COLO668 (cell line): ENCODE results near the gene ADSS2.

Experiments used
- DNase-seq: peaks from one replicate; lab custom pipeline; 2025; ENCODE audit not compliant: unreplicated experiment; lab: John Stamatoyannopoulos, UW

ADSS2 gene

GRCh38 chr1:244447024-244447423 lies 4.7 kb downstream of the ADSS2 start:
- DNase-seq = no peak

DNA sequence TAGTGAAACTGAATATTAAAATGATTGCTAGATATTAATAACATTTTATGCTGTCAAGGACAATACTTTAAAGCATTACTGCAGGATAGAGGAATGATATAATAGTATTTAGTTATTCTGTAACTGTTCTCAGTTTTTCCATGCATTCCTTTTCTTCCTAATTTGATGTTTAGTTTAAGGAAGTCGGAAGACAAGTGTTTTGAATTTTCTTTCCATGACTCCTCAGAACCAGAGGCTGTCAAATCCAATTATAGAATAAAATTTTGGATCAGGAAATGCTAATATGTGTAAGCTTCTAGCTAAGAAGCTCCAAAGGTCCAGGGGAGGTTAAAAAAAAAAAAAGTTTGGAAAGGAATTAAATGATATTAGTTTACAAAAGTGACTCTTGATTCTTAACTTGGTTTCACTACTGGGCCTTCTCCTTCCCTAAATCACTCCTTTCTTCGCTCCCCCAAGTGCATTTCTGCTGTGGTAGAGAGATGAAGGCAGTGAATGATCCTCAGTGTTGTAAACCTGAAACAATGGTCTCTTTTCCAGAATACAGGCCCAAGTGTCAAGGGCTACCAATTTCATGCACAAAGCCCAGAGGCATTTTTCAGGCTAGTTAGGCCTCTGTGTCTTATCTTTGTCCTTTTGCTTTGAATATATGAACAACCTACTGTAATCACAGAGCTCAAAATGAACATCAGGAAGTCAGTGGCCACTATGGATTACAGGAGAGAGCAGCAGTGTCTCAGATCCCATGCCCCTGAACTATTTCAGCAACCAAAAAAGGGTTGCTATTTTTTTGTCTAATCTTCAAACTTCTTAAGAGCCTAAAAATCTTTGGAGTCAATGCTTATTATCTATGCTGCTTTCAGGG lies 6.2 kb downstream of the ADSS2 start:
- no peak for DNase-seq

- no peak for DNase-seq
Measured at GRCh38 chr1:244444854-244445253, 6.9 kb downstream of the ADSS2 start.

DNA sequence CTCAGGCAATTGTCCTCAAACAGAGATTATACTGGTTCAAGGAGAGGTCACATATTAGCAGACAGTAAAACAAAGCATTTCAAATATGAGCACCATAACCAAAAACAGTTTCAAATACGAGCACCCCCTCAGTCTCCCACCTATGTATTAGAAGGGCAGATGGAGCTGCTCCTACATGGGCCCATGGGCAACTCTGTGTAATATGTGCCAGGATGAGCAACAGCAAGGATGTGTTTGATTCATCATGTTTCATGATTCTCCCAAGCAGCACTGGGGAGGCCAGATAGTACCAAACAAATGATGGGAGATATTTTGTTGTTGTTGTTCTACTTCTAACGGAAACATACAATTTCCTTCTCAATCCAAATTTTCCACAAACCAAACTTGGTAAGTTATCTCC lies 8.9 kb downstream of the ADSS2 start:
- DNase-seq = no peak

- no peak for DNase-seq
Measured at GRCh38 chr1:244439391-244440032, 12.2 kb downstream of the ADSS2 start.

DNA sequence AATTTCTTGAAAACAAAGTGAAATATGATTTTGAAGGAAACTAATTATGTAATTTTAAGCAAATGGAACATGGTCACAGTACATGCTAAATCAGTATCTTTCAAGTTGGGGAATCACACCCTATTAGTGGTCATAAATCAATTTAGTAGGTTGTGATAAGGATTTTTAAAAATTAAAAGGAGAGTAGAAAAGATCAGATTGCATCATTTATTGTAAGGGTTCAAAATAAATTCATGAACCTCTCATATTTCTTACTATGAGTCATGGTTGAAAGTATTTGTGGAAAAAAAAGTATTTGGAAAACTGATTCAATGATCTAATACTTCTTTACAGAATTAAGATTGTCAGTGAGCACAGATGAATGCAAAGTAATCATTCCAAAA lies 14.6 kb downstream of the ADSS2 start:
- DNase-seq = no peak

DNA sequence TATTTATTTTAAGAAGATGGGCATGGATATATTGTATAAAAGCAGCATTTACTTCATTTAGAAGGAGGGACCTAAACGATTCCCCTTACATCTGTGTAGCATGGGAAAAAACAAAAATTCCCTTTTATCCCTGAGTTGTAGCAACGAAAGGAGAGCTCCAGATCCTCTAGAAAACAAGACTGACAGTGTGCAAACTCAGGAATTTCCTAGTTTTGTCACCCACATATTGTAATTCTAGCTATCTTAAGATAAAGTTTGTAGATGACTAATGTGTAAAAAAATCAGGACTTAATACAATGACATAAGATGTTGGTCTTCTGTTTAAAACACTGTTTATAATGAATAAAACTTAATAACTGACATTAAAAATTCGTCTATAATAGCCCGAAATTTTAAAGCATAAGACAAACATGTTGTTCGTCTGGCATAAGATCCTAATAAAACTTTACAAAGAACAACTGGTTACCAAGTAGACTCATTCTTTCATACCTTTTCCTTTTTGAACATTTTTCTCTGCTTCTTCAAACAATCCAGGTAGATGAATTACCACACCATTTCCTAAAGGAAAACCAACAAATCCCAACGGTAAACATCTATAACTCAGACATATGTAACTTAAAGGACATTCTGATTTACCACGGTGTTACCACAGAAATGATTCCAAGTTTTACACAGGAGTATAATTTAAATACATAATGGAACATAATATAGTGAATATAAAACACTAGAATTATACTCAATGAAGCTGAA lies 15.2 kb downstream of the ADSS2 start:
- DNase-seq = no peak

DNA sequence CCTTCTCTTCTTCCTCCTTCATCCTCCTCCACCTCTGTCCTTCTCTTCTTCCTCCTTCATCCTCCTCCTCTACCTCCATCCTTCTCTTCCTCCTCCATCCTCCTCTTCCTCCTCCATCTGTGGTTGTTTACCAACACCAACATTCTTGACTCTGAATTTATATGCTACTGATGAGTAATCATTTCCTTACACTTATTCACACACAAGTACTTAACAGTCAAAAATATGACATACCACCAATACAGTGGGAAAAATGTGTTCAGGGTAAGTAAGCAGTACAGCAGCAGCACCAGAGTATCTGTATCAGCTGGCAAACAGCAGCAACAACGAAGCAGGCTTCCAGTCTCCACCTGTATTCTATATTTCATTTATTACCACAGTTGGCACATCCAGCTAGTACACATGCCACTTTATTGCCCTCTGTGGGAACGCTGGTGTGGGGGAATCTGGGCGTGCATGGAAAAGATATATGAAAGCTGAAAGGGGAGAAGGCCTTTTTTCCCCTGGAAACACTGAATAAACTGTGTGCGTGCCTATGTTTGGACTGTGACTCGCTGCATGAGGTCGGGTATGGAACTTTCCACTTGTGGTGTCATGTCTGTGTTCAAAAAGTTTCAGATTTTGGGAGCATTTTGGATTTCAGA lies 16.0 kb downstream of the ADSS2 start:
- no peak for DNase-seq

GRCh38 chr1:244431166-244431565 lies 20.5 kb downstream of the ADSS2 start:
- no peak for DNase-seq

- DNase-seq = no peak
Measured at GRCh38 chr1:244429818-244430217, 21.9 kb downstream of the ADSS2 start.

- DNase-seq = no peak
Measured at GRCh38 chr1:244427647-244428046, 24.1 kb downstream of the ADSS2 start.

DNA sequence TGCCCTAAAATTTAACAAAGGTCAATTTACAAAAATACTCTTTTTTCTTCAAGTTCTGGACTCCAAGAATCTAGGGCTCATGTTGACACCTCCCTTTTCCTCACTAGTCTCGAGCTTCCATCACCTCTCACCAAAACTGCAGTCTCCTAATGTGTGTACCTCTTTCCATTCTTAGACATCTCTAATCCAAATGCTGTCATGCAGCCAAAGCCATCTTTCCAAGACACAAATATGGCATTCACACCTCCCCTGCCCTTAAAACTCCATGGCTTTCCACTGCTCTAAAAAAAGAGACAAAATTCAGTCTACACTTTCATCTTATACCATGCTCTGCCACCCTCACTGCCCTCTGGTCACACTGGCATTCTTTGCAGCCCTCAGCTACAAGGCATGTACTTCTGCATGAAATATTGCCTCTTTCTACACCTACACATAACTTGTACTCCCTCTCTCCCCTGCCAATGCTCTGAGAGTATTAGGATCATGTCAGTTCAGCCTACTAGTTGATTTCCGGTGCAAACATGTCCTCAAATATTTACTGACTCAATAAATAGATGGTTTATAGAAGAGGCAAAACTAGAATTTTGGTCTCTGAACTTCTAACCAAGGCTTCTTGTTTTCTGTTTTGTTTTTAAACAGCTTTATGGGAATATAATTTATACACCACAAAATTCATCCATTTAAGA lies 26.9 kb downstream of the ADSS2 start:
- DNase-seq = no peak

- no peak for DNase-seq
Measured at GRCh38 chr1:244422174-244422573, 29.5 kb downstream of the ADSS2 start.

- DNase-seq = no peak
Measured at GRCh38 chr1:244419024-244419423, 32.7 kb downstream of the ADSS2 start.

- DNase-seq = no peak
Measured at GRCh38 chr1:244414543-244414942, 37.2 kb downstream of the ADSS2 start.

- DNase-seq = no peak
Measured at GRCh38 chr1:244413736-244414135, 38.0 kb downstream of the ADSS2 start.

DNA sequence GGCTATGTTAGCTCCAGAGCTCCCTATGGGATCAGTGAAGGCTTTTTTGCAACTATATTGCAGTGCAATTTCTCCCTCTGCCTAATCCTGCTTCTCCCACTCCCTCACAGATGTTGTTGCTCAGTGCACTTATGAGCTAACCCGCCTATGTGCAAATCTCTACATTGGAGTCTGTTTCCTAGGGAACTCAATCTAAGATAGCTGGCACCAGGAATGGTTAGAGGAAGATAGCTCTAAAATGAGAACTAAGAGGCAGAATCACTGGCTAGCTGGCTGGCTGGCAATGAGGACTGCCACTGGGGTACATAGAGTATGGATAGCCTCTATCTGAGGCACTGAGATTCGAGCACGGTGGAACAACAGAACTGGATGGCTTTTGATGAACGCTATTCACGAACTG lies 39.5 kb downstream of the ADSS2 start:
- no peak for DNase-seq

GRCh38 chr1:244409701-244410100 lies 42.0 kb downstream of the ADSS2 start:
- DNase-seq = no peak

- DNase-seq = no peak
Measured at GRCh38 chr1:244406337-244406736, 45.4 kb downstream of the ADSS2 start.

DNA sequence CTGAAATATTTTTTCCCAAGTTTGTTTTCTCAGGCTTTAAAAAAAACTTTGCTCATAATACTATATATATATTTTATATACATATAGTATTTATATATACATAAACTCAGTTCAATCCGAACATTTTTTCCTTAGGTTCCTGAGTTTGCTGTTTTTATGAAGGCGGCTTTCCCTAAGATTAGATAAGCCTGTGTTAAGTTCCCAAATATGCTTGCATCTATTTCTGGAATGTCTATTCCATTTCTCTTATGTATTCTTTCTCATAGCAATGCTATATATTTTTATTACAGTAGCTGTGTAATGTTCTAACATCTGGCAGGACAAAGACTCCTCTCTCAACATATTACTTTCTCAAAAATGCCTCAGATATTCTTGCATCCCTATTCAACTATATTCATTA lies 45.9 kb downstream of the ADSS2 start:
- no peak for DNase-seq

GRCh38 chr1:244403431-244403830 lies 48.3 kb downstream of the ADSS2 start:
- no peak for DNase-seq
